ENCODE data around the gene CCNF. TPM values are rescaled to one million over a fixed set of nuclear protein-coding genes. Genes with fewer than 3 reads are reported as not detected.
A peak's percentile ranks its signal among the peaks of the same experiment; 100 is the strongest.

The CCNF gene
- total and polyA plus RNA-seq, 10 of the 15 experiments (the other 5 are each of a cell fraction or from before 2014, with no cell fraction given), result 4.0 to 63.2 (median 27.5) TPM

GRCh38 chr16:2473446-2473926 is 44.2 kb downstream of the CCNF start:
- Histone ChIP-seq H3K9me3 (replicated peaks; ENCODE audit: control insufficient read depth, insufficient read depth, low read length) (no peaks in the 10 kb centered on the region), H3K4me1 (ENCODE audit: control insufficient read depth, insufficient read depth, low read length) (peaks cover 20% of the 10 kb centered on the region), H3K27me3 (replicated peaks in 1 of 2; ENCODE audit: control insufficient read depth in 2 of 2, insufficient read depth in 2 of 2, low read length in 1 of 2) (peaks cover 0 to 2% of the 10 kb centered on the region in 2 experiments; a peak in 1 of 4 replicates), H3K27ac (ENCODE audit: control insufficient read depth, insufficient read depth) (no peak overlapping the region), H3K4me2 (ENCODE audit: control insufficient read depth, insufficient read depth) (peak overlapping the region; percentile 74), H3K4me3 (peak overlapping the region; percentile 50; the same call in 1 of the 2 replicates), H2AFZ (ENCODE audit: control insufficient read depth, low read depth, low read length) (no peak overlapping the region), H3K36me3 (ENCODE audit: control insufficient read depth in 2 of 2, insufficient read depth in 2 of 2, low read length in 1 of 2) (no peaks in the 10 kb centered on the region), H3K9ac (ENCODE audit: control insufficient read depth, insufficient read depth, low read length) (no peak overlapping the region), H3K79me2 (ENCODE audit: control insufficient read depth, insufficient read depth, low read length) (no peaks in the 10 kb centered on the region), H4K20me1 (ENCODE audit: control insufficient read depth, insufficient read depth) (no peaks in the 10 kb centered on the region)
- SMC1A ChIA-PET (ENCODE audit: uncharacterized antibody, unreplicated experiment), result no interaction called here
- POLR2A ChIA-PET, result interaction anchor here (0.5 kb wide), 1 partner anchor 208 kb away, joined by 4 read pairs; no protein-coding TSS in a partner anchor
- 10% methylated on average over 19 of the region's 49 CpGs for WGBS (ENCODE audit: insufficient coverage, insufficient replicate concordance, low lambda C conversion rate, missing lambda C conversion rate)
- TF ChIP-seq NRF1 (conservative IDR thresholded peaks at IDR 0.05; ENCODE audit: low read depth, low read length) (no peak), TBL1XR1 (IDR thresholded peaks at IDR 0.05; ENCODE audit: low read depth, low read length) (no peak), RAD21 (IDR thresholded peaks at IDR 0.05; ENCODE audit: insufficient read depth, low read depth, low read length) (no peak), FOXM1 (IDR thresholded peaks at IDR 0.05; ENCODE audit: low read depth, low read length) (no peak), SRF (IDR thresholded peaks at IDR 0.05; ENCODE audit: low read depth in 2 of 2, low read length in 2 of 2) (no peak), GABPA (IDR thresholded peaks at IDR 0.05; ENCODE audit: low read depth) (no peak)
- DNase-seq (ENCODE audit: low read depth, low spot score), result no peak
- FAIRE-seq, result no peak
- no peak for ATAC-seq
- BruUV-seq (replicated peaks), result no TSS peak
- in situ Hi-C loops (cut with MboI), result no loop called here
- intact Hi-C loops (cut with micrococcal nuclease; ENCODE audit: unreplicated experiment), result no loop called here
- CTCF ChIA-PET, result no interaction called here
- RAD21 ChIA-PET (ENCODE audit: unreplicated experiment), result interaction anchor here (1.8 kb wide), 1 partner anchor 44 kb away, joined by 8 read pairs; the partner anchor contains the start of gene CCNF
